Measurements from ENCODE around the gene ULBP2.

The ULBP2 gene

GRCh38 chr6:149897015-149897697 is 44.7 kb upstream of the ULBP2 start:
- peak; percentile 89 for ATAC-seq
- TF ChIP-seq POU6F1 (CRISPR knock-in tag; IDR thresholded peaks at IDR 0.05; ENCODE audit: borderline replicate concordance, low read depth) (no peak), OSR1 (CRISPR knock-in tag; IDR thresholded peaks at IDR 0.05) (no peak), CSRNP3 (CRISPR knock-in tag; IDR thresholded peaks at IDR 0.05) (no peak), TOX (CRISPR knock-in tag; IDR thresholded peaks at IDR 0.05; ENCODE audit: borderline replicate concordance) (no peak), CSDC2 (CRISPR knock-in tag; IDR thresholded peaks at IDR 0.05) (no peak), ZNF8 (CRISPR knock-in tag; IDR thresholded peaks at IDR 0.05) (no peak)

GRCh38 chr6:149897855-149898744 is 43.7 kb upstream of the ULBP2 start, which contains the start of gene RAET1E:
Gene RAET1E, minus strand, starts transcription at chr6:149898113. Its CDS starts 7,212 bp downstream, at chr6:149890901.
- peak; percentile 46; the same call in 2 of the 3 replicates for ATAC-seq

GRCh38 chr6:149898966-149899365 is 42.8 kb upstream of the ULBP2 start:
- ATAC-seq = no peak
- TF ChIP-seq RARB (CRISPR knock-in tag; IDR thresholded peaks at IDR 0.05) (no peak), PPARA (CRISPR knock-in tag; IDR thresholded peaks at IDR 0.05; ENCODE audit: borderline replicate concordance) (no peak), ZFP30 (CRISPR knock-in tag; IDR thresholded peaks at IDR 0.05) (no peak), ZNF8 (CRISPR knock-in tag; IDR thresholded peaks at IDR 0.05) (no peak), TCF4 (CRISPR knock-in tag; IDR thresholded peaks at IDR 0.05; ENCODE audit: borderline replicate concordance) (no peak), BACH2 (CRISPR knock-in tag; IDR thresholded peaks at IDR 0.05; ENCODE audit: borderline replicate concordance) (no peak), ZFP3 (CRISPR knock-in tag; IDR thresholded peaks at IDR 0.05) (no peak), TOX (CRISPR knock-in tag; IDR thresholded peaks at IDR 0.05; ENCODE audit: borderline replicate concordance) (no peak), ARNTL (CRISPR knock-in tag; IDR thresholded peaks at IDR 0.05; ENCODE audit: borderline replicate concordance, low read depth) (no peak), PATZ1 (CRISPR knock-in tag; IDR thresholded peaks at IDR 0.05; ENCODE audit: borderline replicate concordance) (no peak), TSHZ2 (CRISPR knock-in tag; IDR thresholded peaks at IDR 0.05) (no peak), GLIS3 (CRISPR knock-in tag; IDR thresholded peaks at IDR 0.05) (no peak), SNAI2 (CRISPR knock-in tag; IDR thresholded peaks at IDR 0.05) (no peak), ESRRG (CRISPR knock-in tag; IDR thresholded peaks at IDR 0.05) (no peak)

More at GRCh38 chr6:149897855-149898744, 43.7 kb upstream of the ULBP2 start, which contains the start of gene RAET1E:
- TF ChIP-seq OSR1 (CRISPR knock-in tag; IDR thresholded peaks at IDR 0.05) = no peak
- no peak for TF ChIP-seq SNAI2 (CRISPR knock-in tag; IDR thresholded peaks at IDR 0.05)
- TF ChIP-seq PATZ1 (CRISPR knock-in tag; IDR thresholded peaks at IDR 0.05; ENCODE audit: borderline replicate concordance) = no peak
- no peak for TF ChIP-seq PPARA (CRISPR knock-in tag; IDR thresholded peaks at IDR 0.05; ENCODE audit: borderline replicate concordance)
- TF ChIP-seq TOX (CRISPR knock-in tag; IDR thresholded peaks at IDR 0.05; ENCODE audit: borderline replicate concordance) = no peak
- TF ChIP-seq ISL1 (CRISPR knock-in tag; IDR thresholded peaks at IDR 0.05) = no peak
- no peak for TF ChIP-seq POU6F1 (CRISPR knock-in tag; IDR thresholded peaks at IDR 0.05; ENCODE audit: borderline replicate concordance, low read depth)
- no peak for TF ChIP-seq ARNTL (CRISPR knock-in tag; IDR thresholded peaks at IDR 0.05; ENCODE audit: borderline replicate concordance, low read depth)

All from SK-N-SH treated with all-trans-retinoic acid at 6 μM for 48 hours (cell line).